HG03175 (cell line): ENCODE measurements around the gene PLCZ1.
"Not testable (repeated sequence)": the region's sequence is repeated elsewhere in the genome, so short reads cannot be mapped to it uniquely, and the experiment has no call there.

Experiments used
- ATAC-seq: cut with Tn5 transposase; IDR thresholded peaks from one replicate; pipeline ENCODE4 v1.9.1; 2021; ENCODE audit warnings: mild to moderate bottlenecking, moderate library complexity; ENCODE audit not compliant: unreplicated experiment

The PLCZ1 gene, protein sequence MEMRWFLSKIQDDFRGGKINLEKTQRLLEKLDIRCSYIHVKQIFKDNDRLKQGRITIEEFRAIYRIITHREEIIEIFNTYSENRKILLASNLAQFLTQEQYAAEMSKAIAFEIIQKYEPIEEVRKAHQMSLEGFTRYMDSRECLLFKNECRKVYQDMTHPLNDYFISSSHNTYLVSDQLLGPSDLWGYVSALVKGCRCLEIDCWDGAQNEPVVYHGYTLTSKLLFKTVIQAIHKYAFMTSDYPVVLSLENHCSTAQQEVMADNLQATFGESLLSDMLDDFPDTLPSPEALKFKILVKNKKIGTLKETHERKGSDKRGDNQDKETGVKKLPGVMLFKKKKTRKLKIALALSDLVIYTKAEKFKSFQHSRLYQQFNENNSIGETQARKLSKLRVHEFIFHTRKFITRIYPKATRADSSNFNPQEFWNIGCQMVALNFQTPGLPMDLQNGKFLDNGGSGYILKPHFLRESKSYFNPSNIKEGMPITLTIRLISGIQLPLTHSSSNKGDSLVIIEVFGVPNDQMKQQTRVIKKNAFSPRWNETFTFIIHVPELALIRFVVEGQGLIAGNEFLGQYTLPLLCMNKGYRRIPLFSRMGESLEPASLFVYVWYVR

DNA sequence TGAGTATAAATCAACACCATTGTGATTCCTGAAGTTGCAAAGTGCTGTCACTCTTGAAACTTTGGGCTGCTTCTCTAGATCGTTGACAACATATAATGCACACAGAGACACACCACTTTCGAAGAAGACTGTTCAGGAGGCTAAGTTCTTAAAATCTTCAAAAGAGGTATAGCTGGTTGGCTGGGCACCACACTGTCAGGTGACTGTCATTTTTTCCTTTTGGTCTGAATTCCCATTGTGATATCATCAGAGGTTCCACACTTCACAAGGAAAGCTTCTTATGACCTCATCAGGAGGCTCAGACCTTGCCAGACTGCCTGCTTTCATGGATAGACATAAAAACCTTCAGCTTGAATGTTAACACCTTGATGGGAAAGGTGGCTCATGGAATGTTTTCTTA is at the start of gene PLCZ1, which contains the start of gene CAPZA3:
Gene PLCZ1, minus strand, starts transcription at position 194 of the 400 bp plus-strand sequence. CDS start 641 bp downstream, outside the sequence.
Gene CAPZA3, plus strand, starts transcription at position 301 of the 400 bp plus-strand sequence. CDS start 150 bp downstream, outside the sequence.
- ATAC-seq, result no peak

DNA sequence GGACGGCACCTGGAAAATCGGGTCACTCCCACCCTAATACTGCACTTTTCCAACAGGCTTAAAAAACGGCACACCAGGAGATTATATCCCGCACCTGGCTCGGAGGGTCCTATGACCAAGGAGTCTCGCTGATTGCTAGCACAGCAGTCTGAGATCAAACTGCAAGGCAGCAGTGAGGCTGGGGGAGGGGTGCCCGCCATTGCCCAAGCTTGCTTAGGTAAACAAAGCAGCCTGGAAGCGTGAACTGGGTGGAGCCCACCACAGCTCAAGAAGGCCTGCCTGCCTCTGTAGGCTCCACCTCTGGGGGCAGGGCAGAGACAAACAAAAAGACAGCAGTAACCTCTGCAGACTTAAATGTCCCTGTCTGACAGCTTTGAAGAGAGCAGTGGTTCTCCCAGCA is 47.7 kb upstream of the PLCZ1 start:
- ATAC-seq, result not testable (repeated sequence)

DNA sequence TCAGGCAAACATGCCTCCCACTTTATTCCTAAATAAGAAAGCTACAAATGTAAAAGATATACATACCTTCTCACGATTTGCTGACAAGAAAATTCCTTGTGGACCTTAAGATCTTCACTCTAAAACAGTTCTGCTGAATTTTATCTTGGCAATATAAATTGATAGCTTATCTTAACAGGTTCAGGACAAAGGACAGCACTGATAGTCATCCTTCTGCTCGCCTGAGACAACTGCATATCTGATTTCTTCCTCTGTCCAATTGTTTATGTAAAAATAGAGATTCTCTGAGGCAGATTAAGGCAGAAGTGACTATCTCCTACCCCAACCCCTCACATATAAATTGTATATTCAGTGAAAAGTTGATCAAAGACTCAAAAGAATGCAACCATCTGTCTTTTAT is 45.0 kb upstream of the PLCZ1 start:
- no peak for ATAC-seq

DNA sequence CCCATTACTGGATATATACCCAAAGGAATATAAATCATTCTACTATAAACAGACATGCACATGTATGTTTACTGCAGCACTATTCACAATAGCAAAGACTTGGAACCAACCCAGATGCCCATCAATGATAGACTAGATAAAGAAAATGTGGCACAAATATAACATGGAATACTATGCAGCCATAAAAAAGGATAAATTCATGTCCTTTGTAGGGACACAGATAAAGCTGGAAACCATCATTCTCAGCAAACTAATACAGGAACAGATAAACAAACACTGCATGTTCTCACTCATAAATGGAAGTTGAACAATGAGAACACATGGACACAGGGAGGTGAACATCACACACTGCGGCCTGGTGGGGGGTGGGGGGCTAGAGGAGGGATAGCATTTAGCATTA is 28.7 kb upstream of the PLCZ1 start:
- ATAC-seq, result not testable (repeated sequence)

DNA sequence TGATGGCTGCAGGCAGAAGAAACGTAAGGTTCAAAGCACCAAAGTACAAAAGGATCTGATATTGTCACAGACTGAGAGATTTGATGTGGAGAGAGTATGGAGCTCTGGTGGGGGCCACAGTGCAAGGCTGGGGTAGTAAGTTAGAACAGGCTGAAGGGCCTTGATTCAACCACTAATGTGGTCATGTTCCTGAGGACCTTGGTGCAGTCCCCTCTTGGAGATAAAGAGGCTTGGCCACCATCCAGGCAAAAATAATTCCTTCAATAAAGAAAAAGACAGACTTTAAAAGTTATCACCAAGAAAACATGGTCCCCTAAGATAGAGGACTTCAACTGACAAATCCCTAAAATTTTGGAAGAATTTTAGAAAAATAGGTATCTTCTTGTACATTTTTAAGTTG is 17.5 kb upstream of the PLCZ1 start:
- no peak for ATAC-seq

DNA sequence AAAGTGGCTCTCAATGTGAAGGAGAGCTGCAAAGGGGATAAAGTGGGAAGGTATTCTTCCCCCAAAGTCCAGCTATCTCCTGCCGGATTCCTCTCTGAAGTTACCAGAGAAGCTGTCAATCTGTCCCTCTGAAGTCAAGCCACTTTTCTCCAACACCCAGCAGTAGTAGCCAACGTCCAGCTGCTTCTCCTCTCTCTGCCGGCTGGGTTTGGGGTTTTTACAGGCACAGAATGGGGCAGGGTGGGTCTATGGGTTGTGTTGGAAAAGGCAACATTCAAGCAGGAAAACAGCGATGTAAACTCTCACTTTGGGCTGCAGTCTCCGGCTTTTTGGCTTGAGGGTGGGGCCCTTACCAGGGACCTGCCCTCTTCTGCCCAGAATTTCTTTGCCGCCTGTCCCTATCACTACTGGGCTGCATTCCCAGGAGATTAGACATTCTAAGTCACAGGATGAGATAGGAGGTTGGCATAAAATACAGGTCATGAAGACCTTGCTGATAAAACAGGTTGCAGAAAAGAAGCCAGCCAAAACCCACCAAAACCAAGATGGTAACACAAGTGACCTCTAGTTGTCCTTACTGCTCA is 16.4 kb upstream of the PLCZ1 start:
- ATAC-seq, result no peak

DNA sequence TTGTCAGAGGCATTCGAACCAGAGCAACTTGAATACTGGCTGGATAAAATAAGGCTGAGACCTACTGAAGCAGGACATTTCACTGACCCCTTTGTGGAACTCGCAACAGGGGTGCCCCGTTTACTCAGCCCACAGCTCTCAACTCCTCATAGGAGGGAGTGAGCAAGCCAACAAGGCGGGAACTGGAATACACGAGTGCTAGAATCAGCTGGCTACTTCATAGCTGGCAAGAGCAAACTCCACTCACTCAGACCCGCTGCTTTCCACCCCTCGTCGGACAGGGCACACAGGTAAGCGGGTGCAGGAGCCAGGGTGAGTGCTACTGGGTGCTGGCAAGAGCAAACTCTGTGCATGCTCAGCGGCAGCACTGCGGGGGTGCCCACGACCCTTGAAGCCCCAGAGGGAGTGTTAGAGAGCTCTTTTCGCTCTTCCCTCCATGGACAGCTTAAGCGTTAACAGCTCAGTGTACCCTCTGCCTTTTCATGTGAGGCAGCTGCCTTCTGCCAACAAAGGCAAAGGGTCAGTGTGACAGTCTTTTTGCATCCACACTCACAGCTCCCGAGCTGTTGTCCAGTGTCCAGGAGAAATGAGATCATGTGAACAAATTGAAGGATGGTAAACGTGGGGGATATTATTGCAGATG is 15.8 kb upstream of the PLCZ1 start:
- ATAC-seq, result no peak

DNA sequence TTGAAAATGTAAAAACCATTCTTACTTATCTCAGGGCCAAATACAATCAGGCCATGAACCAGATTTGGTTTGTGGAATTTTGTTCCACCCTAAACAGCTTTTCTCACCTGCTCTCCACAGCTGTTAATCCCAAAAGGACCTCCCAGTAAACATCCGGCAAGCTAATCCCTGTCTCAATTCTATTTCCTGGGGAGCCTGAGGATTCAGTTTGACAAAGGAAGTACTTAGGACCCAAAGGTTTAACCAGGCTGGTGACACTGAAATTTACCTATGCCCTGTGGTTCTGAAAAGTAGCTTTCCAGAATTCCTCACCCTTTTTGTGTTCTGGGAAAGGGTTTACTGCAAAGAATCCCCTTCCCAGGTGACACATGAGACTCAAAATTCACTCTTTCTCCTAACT is 15.1 kb upstream of the PLCZ1 start:
- ATAC-seq, result no peak

DNA sequence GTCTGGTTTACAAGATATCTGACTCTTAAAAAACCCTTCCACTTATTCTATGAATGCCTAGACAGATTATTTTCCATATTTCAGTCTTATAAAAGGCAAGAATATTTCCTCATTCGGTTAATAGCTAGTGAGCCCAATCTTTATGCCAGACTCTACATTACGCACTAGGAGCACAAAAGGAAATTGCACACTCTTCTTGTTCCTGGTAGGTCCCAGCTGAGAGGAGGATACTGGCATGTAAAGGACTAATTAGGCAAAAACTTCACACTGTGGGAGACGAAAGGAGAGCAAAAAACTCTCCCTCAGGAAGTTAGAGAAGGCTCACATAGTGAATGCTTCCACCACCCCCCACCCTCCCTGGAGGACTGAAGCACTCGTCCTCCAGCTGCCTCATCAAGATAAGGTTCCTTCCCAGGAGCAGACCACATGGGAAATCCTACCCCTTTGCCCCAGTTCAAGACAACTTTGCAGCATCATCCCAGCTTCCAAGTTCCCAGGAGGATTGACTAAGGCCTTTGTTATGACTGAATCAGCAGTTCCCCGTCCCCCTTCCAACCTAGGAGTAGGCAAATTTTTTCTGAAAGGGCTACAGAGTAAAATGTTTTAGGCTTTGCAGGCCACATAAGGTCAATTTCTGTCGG is 14.6 kb upstream of the PLCZ1 start:
- no peak for ATAC-seq

DNA sequence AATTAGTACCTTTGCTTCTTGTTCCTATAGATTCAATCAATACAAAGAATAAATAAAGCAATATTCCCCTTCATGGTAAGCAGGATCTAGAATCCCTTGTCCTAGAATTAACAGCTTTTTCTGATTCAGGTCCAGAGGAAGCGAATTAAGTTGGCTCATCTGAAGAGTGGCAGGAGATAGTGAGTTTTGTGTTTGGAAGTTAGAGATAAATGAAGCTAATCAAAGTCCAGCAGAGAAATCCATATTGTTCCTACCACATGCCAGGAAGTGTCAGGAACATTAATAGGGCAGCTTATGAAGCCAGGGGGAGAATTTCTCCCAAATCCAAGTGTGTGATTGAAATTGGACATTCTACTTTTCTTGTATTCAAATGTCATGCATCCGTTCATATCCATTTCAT is 14.1 kb upstream of the PLCZ1 start:
- no peak for ATAC-seq

DNA sequence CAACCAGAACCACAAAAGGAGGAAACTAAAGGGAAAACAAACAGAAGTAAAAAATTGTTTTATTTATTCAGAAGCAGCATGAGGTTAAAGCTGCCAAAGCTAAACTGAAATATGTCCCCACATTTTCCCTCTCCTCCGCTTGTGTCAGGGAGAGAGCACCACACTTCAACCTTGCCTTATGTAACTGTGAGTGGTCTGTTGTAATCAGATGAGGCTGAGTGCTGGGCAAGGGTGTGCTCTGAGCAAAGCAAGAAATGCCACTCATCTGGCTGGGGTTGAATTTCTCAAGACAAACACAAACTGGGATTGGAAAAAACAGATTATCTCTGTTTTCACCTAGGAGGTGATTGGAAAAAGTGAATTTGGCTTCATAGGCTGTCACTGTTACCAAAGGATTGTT is 12.3 kb upstream of the PLCZ1 start:
- no peak for ATAC-seq

DNA sequence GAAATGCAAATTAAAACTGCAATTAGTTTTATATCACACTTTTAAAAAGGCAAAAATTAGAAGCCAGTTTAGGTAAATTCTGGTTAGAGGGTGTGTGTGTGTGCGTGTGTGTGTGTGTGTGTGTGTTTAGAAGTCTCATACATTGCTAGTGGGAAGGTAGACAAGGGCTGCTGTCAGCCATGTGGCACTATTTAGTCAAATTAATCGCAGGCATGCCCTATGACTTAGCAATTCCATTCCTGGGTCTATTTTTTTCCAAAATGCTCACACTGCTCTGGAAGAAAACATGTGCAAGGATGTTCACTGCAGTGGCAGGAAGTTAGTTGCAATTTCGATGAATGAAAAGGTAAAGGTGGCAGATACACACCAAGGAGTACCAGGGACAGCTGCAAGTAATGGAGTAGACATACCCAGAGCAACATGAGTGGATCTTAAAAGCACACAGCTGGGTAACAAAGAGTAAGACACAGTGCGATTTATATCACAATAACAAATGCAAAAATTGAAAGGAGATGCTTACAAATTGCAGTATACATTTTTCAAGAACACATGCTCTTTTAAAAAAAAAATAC is 11.7 kb upstream of the PLCZ1 start:
- ATAC-seq, result no peak

DNA sequence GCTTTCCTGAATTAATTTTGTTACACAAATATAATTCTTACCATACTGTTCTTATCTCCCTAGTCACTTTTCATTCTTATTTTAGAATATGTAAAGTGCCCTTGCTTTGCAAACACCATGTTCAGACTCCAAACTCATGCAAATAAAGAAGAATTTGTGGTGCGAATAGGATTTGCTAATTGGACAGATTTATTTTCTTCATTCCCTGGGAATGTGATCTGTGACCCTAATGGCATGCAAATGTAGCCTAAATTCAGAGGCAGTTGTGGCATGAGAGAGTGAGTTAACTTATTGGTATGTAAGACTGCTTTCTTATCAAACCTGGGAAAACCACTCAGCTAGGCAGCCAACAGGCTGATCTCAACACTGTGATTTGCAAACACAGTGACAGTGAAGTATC is 10.1 kb upstream of the PLCZ1 start:
- no peak for ATAC-seq

DNA sequence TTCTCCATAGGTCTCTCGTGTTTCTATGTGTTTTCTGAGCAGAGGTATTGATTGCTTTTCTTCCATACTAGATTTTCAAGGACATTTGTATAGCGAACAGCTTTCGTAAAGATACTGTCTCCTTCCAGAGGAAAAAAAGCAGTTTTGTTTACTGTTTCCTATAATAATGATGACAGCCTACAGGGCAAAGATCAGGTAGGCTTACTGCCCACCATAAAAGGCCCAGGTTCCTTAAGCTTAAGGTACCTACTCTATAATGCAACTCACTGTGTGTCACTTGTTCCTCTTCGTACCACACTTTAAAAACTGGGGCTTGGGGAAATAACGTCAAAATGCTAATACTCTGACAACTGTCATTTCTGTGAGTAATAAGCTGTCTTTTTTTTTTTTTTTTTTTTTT is 6.7 kb downstream of the PLCZ1 start:
- no peak for ATAC-seq

DNA sequence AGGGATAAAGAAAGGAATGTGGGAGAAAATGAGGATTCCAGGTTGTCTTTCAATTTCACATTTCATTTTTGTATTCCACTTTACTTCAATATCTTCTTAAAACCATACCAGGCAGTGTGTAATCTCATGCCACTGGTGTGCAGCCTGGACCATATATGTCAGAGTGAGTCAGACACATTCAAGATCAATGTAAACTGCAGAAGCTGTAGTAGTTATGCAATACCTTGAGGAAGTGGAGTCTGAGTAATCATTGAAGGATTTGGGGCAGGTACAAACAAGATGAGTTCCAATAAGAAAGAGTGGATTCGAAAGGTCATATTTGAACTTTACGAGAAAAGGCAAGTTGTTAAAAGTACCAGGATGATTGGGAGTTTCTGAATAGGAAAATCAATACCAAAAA is 14.1 kb downstream of the PLCZ1 start:
- ATAC-seq, result no peak

DNA sequence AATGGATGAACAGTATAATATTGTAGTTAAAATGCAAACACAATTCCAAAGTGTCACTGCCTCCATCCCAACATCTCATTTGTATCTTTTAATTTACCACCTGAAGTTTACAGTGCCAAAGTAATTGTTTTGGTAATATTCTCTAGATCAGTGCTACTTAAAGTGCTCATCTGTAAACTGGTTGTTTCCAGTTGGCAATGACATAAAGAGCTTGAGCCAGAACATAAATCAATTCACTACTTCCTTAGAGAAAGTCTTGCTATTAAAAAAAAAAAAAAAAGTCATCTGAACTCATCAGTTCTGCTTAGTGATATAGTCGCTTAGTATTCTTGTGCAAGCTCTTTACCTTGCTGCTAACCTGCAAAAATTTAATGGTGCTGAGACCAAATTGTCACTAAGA is 16.4 kb downstream of the PLCZ1 start:
- ATAC-seq, result no peak

DNA sequence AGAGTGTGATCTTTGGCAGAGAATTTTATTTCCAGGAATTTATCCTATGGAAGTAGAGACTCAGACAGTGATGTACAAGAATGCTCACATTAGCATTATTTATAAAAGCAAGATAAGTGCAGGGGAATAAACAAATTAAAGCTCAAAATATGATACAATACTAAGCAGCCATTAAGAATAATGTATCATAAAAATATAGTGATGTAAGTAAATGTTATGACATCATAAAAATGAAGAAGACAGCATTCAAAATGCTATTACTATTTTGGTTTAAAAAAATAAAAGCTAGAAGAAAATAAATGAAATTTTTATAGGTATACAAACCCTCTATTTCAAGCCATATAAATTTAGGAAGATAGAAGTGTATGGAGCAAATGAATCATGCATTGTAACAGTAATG is 17.1 kb downstream of the PLCZ1 start:
- ATAC-seq, result no peak

DNA sequence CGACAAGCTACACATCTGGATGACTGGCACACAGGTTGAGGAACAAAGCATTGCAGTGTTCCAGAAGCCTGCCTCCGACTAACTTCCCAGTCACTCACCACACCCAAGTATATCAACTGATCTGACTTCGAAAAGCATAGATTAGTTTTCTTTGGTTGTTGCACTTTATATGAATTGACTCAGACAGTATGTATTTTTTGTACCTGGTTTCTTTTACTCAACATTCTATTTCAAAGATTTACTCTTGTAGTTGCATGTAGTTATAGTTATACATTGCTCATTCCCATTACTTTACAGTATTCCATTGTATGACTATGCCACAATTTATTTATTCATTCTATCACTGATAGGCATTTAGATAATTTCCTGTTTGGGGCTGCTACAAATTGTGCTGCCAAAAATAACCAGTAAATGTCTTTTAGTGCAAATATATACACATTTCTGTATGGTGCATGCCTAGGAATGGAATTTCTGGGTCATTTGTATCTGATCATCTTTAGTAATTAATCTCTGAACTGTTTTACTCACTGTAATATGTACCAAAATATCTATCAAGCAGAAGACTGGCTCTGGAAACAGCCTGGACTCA is 17.8 kb downstream of the PLCZ1 start:
- ATAC-seq, result no peak

DNA sequence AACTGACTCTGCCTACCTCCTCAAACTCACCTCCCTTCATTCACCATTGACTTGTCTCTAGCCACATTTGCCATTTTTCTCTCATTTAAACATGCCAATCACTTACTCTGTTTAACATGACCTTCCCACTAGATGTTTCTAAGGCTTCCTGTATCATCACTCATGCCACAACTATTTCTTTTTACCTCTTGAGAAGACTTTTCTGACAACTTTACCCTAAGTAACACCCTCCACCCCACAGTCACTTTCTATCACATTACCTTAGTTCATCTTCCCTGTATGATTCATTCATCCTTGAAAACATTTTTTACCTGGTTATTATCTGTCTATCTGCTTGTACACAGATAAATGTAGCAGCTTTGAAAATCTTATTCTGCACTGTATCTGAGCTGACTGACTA is 19.4 kb downstream of the PLCZ1 start:
- no peak for ATAC-seq

DNA sequence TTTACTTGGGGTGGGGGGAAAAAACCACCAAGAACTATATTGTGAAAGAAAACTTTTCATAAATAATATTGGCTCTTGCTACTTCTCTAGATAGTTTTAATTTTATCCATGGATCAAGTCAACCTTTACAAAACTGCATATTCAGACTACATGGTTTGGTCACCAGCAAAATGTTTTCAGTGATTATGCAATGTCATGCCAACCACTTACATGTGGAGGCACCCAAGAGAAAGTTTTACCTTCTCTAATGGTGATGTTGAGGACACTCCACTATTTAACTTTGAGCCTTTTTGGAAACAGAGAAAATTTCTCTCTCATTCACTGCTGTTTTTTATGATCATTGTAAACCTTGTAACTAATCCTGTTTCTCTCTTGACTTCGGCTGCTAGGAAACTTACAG is 21.6 kb downstream of the PLCZ1 start:
- no peak for ATAC-seq
